HG03103 (cell line): ENCODE results near the gene NNT.
"Not testable (repeated sequence)": the region's sequence is repeated elsewhere in the genome, so short reads cannot be mapped to it uniquely, and the experiment has no call there.

Source experiments
- ATAC-seq: cut with Tn5 transposase; IDR thresholded peaks from one replicate; pipeline ENCODE4 v1.9.1; 2021; ENCODE audit warnings: low read depth; ENCODE audit not compliant: unreplicated experiment

NNT gene

DNA sequence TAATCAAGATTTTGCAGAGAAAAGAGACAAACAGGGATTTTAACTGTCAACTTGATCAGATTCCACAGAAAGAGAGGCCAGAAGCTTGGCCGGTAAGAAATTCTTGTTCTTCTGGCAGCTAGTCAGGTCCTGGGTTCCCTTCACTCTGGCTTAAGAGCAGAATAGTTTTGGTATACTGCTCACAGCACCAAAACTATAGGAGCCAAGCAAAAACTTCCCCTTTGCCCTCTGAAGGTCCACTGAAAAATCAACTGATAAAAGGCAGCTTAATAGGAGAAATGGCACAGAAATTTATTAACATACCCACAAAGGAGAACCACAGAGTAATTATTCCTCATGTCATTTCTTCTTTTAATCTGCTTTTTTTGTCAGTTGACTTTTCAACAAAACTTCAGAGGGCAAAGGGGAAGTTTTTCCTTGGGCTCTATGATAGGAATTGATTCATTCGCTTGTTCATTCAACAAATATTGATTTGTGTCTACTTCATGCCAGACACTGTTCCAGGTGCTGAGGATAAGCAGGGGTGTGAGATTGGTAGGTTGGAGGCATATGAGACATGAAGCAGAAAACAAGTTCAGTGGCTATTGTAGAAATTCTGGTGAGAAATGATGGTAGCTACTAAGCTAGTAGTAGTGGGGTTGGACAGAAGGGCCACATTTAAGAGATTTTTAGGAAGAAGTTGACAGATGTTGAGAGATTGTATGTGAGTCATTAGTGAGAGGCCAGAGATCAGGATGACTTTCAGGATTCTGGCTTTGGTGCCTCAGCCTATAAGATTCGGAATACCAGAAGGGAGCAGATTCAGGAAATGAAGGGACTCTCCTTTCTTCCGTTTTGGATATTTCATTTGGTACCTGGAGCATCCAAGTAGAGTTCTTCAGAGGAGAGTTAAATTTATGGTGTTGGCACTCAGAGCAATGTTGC is 20.6 kb upstream of the NNT start:
- ATAC-seq: no peak

- no peak for ATAC-seq
These were observed 19.3 kb upstream of the NNT start for GRCh38 chr5:43583724-43584123.

- ATAC-seq: no peak
These were observed 18.7 kb upstream of the NNT start for GRCh38 chr5:43584166-43584699.

- no peak for ATAC-seq
These were observed 14.1 kb upstream of the NNT start for GRCh38 chr5:43588842-43589241.

DNA sequence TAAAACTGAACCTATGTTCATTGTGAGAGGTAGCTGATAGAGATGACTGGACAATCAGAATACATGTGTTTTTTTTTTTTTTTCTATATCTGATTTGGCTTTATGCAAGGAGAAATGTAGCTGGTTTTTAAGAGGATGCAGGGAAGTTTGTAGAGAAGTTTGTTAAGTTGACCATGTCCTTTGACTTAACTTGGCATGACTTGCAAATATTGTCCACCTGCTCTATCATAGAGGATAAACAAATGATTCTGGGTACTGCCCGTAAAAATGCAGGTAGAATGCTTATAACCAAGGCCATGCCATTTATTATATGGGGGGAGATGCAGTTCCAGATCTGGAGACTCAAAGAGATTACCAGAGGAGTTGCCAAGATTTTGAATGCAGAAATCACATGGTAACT is 13.7 kb upstream of the NNT start:
- ATAC-seq: no peak

DNA sequence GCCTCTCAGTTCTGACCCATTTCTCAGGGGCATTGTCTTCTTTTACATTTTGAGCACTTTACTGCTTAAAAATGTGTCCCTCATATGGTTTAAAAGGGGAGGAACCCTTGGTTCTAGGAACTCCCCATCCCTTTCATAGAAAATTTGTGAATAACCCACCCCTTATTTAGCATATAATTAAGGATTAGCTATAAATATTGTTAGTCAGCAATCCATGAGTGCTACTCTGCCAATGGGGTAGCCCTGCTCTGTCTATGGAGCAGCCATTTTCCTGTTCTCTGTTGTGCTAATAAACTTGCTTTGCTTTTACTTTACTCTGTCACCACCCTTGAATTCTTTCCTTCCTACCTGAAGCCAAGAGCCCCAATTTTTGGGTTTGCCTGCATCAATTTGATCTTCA is 12.3 kb upstream of the NNT start:
- no peak for ATAC-seq

- no peak for ATAC-seq
These were observed 10.6 kb upstream of the NNT start for GRCh38 chr5:43592363-43592762.

GRCh38 chr5:43598927-43599326 is 4.1 kb upstream of the NNT start:
- ATAC-seq: not testable (repeated sequence)

DNA sequence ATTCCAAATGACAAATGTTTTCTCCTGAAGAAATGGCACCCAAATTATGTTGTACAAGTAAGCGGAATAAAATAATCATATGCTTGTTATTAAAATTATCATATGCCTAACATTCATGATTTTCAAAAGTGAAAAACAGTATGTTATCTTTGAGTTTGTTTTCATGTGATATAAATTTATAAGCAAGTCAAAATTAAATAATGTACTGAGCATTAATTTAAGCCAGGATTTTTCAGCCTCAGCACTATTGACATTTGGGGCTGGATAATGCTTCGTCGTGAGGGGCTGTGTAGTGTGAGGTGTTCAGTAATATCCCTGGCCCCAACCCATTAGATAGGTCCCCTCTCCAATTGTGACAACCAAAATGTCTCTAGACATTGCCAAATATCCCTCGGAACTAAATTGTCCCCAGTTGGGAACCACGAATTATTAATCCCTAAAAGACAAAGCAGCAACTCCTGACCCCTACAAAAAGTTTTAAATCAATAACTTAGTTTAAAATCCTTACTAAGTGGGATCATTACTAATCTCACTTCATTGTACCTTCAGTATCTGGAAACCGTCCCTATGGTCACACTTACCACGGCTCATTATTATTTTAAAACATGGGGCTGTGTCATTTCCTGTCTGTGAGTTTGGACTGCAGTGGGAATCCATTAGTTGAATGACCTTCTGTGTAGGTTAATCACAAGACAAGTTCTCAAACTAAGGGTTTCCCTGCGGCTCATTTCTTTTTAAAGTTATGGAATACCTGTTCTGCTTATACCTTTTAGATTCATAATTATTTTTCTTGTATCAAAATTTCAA is 1.3 kb upstream of the NNT start:
- ATAC-seq: no peak

DNA sequence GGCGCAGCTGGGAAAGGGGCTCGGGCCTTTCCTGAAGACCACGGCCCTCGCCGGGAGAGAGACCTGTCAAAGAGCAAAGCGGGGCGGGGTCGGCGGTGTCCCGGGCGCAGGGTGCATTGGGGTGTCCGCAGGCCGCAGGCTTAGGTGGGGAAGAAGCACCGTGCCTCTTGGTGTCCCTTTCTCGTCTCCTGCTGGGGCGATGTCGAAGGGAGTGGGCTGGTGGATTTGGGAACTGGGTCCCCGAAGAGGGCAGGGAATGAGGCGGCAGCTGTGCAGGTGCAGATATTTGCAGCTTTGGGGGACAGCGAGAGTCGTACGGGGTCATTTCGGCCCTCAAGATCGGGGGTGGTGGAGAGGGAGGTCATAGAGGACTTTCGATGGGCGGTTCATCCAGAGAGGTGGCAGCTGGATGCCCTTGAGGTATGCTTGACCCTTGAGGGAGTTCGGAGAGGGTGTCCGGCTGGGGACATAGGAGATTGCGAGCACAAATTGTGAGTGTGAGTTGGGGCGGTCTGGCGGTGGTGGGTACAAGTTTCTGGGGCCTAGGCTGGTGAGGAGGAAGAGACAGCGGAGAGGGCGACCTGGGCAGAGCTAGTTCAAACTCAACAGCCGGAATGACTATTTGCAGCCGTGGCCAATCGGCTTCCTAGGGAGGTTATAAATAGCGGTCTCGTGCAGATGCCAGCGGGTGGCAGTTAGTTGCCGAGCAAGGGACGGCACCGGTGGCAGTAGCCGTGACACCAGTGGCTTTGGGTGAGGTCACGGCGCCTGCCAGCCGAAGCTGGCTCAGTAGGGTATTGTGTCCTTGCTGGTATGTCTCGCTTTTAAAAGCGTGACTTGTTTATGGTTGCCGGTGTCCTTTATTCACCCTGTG is 601 bp downstream of the NNT start:
- peak; percentile 33 for ATAC-seq

- no peak for ATAC-seq
These were observed 1.7 kb downstream of the NNT start for GRCh38 chr5:43604699-43605098.

GRCh38 chr5:43606351-43606750 is 3.4 kb downstream of the NNT start:
- no peak for ATAC-seq

DNA sequence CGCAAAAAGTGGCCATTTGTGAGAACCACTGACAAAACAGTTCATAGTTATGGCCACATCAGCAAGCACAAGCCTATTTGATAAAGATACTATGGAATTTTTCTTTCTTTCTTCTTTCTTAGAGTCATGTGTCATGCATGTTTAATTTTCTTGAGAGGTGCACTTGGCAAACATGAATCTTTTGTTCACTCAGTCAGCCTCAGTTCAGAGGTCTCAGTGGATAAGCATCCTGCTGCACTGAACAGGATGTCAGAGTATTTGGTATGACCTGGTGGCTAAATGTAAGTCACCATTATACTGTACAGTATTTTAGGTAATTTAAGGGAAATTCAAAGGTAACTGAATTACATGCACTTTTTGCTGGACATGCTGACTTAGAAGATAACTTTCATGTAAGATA is 5.4 kb downstream of the NNT start:
- no peak for ATAC-seq

DNA sequence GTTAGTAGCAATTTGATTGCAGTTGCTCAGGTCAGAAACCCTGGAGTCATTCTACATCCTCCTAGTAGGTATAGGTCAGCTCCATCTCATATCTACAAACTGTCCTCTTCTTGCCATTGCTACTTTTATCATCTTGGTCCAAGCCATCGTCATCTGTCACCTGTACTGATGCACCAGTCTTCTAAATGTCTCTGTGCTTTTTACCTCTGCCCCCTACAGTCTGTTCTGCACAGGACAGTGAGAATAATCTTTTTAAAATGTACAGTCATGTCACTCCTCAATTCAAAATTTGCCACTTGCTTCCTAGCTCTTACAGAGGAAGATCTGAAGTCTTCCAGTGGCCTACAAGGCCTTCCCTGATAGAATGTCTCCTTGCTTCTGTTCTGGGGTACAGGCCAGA is 6.8 kb downstream of the NNT start:
- ATAC-seq: peak; percentile 90

DNA sequence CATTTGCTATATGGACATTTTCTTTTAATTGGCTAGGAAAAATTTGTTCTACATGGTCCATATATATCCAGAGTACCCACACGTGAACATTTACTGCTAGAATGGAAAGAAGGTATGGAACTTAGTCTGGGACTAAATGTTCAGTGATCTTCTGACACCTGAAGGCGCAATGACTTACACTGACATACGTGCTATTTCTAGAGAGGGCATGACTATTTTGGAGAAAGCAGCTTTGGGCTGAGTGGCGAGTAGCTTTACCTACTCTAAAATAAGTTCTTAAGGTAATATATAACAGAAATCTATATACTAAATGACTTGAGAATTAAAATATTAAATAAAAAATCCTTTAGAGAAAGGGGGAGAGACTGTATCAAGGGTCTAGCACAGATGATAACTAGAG is 10.4 kb downstream of the NNT start:
- ATAC-seq: no peak

- ATAC-seq: no peak
These were observed 12.6 kb downstream of the NNT start for GRCh38 chr5:43615445-43616184.

DNA sequence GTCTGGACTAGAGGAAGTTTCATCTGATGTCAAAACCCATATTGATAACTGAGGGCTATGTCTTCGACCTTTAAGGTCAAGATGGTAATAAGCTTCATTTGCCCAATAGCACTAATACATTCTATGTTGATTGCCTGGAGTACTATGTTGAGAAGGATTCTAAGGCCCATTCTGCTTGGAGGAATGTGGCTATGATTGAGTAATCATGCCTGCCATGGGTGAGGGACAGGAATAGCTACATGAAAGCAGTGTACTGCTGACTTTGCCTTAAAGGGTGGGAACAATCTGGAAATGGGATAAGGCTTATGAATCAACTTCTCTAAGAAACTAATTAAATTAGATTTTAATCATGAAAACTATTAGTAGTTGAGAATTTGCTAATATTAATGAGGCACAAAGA is 13.6 kb downstream of the NNT start:
- ATAC-seq: no peak

DNA sequence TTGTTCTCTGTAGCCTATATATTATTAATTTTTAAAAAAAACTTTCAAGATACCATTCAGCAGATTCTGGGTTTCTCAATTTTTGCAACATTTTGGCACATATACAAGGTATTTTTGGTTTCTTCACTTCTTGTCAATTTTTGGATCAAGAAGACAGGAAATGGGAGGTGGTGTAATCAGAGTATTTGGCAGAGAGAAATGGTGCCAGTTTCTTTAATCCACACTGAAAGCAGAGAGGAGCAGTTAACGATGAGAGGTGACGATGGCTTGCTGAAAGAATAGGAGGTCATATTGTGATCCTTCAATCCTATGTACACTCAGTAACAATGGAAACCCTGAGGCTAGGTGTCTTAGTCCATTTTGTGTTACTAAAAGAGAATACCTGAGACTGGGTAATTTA is 16.4 kb downstream of the NNT start:
- no peak for ATAC-seq

- no peak for ATAC-seq
These were observed 16.9 kb downstream of the NNT start for GRCh38 chr5:43619911-43620310.

DNA sequence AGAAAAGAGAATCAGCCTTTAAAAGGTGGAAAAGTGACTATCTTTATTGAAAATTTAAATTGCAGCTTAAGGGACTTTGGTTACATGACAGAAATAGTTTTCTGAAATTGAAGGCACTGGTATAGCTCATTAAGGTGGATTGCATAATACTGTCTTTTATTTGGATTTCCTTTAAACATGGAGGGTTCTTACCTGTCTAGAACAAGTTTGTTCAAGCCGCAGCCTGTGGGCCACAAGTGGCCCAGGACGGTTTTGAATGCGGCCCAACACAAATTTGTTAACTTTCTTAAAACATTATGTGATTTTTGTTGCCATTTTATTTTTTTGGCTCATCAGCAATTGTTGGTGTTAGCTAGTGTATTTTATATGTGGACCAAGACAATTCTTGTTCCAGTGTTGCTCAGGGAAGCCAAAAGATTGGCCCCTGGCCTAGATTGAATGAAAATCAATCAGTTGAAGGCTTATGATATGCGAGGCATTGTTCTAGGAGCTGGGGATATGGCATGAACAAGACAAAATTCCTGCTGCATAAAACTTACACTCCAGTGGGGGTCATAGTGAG is 18.0 kb downstream of the NNT start:
- ATAC-seq: no peak
